ENCODE data around the gene SYT1. TPM values are rescaled to one million over a fixed set of nuclear protein-coding genes. Genes with fewer than 3 reads are reported as not detected.

SYT1 gene
- total and polyA plus RNA-seq, 2 of the 8 experiments (the other 6 are each of a cell fraction or from before 2014, with no cell fraction given): 11.0 to 34.6 TPM

GRCh38 chr12:79402606-79403005 lies 538.0 kb downstream of the SYT1 start (continued):
- TF ChIP-seq POLR2AphosphoS5 (IDR thresholded peaks at IDR 0.05; ENCODE audit: low read depth, low read length): no peak
- TF ChIP-seq SRF (IDR thresholded peaks at IDR 0.05; ENCODE audit: low read depth, low read length): no peak
- no peak for TF ChIP-seq GABPA (IDR thresholded peaks at IDR 0.05; ENCODE audit: borderline replicate concordance, insufficient read depth, low read length)

All from H1 (cell line).